K562 (cell line): ENCODE measurements around the gene FAM118B. TPM values are rescaled to one million over a fixed set of nuclear protein-coding genes. Genes with fewer than 3 reads are reported as not detected.

Experiments
- C11orf30 ChIP-seq: fragments of 450-650 bp; IDR thresholded peaks from 2 replicates; pipeline ENCODE4 v1.6.1; 2016; ENCODE audit warnings: low read depth, mild to moderate bottlenecking
- ETV1 ChIP-seq: fragments of 450-650 bp; conservative IDR thresholded peaks from 2 replicates; pipeline ENCODE4 v1.6.1; 2016; ENCODE audit warnings: missing genetic modification characterization, control low read depth, low read depth, missing compliant biosample characterization
- HES1 ChIP-seq: fragments of 450-650 bp; IDR thresholded peaks from 2 replicates; pipeline ENCODE4 v1.6.1; 2016; ENCODE audit warnings: low read depth, mild to moderate bottlenecking, moderate library complexity
- HLTF ChIP-seq: fragments of 450-650 bp; IDR thresholded peaks from 2 replicates; pipeline ENCODE4 v1.6.1; 2016
- MTA3 ChIP-seq: fragments of 450-650 bp; formaldehyde crosslinking; IDR thresholded peaks from 2 replicates; pipeline ENCODE4 v1.6.1; 2017; ENCODE audit warnings: mild to moderate bottlenecking, borderline replicate concordance
- OTX1 ChIP-seq: fragments of 450-650 bp; formaldehyde crosslinking; IDR thresholded peaks from 2 replicates; pipeline ENCODE4 v1.4.0; 2022; ENCODE audit warnings: mild to moderate bottlenecking
- PCBP2 ChIP-seq: fragments of 200-400 bp; formaldehyde crosslinking; IDR thresholded peaks from 2 replicates; pipeline ENCODE4 v1.6.1; 2018; ENCODE audit warnings: low read length, low read depth, mild to moderate bottlenecking, moderate library complexity; ENCODE audit not compliant: poor library complexity, severe bottlenecking
- SRSF3 ChIP-seq: fragments of 200-400 bp; formaldehyde crosslinking; IDR thresholded peaks from 2 replicates; pipeline ENCODE4 v1.6.1; 2016; ENCODE audit warnings: mild to moderate bottlenecking, low read length, moderate library complexity; ENCODE audit not compliant: insufficient read depth
- SRSF7 ChIP-seq: fragments of 200-400 bp; formaldehyde crosslinking; optimal IDR thresholded peaks from 2 replicates; pipeline ENCODE3; 2017; ENCODE audit warnings: mild to moderate bottlenecking, low read depth, low read length
- SRSF9 ChIP-seq: fragments of 200-400 bp; formaldehyde crosslinking; IDR thresholded peaks from 2 replicates; pipeline ENCODE4 v1.6.1; 2017; ENCODE audit warnings: low read depth, low read length, borderline replicate concordance
- ZBTB5 ChIP-seq: fragments of 450-650 bp; IDR thresholded peaks from 2 replicates; pipeline ENCODE4 v1.6.1; 2017; ENCODE audit warnings: antibody characterized with exemption
- ZNF124 ChIP-seq: sonication (generic); formaldehyde crosslinking; IDR thresholded peaks from 2 replicates; pipeline ENCODE4 v1.8.1; 2022; ENCODE audit warnings: missing genetic modification reagents
- ZNF134 ChIP-seq: fragments of 250-450 bp; sonication (Bioruptor Pico); conservative IDR thresholded peaks from 2 replicates; pipeline ENCODE4 v1.4.0; 2020
- ZNF436 ChIP-seq: fragments of 250-450, 450-650 bp; sonication (Bioruptor Pico); formaldehyde crosslinking; IDR thresholded peaks from 2 replicates; pipeline ENCODE4 v1.7.0; 2020; ENCODE audit warnings: mild to moderate bottlenecking
- polyA plus RNA-seq, 8 experiments: library from polyadenylated mRNA; depleted of rRNA in 4 of 8; stranded (reverse) in 5 of 8; unstranded in 3 of 8; fragments of >200 nt; fragmentation: Nextera tagmentation in 2 of 8; fragmentation: Illumina TruSeq in 1 of 8; extraction: Ambion mirVana in 2 of 8; extraction: Trizol in 1 of 8; gene quantifications; 2 replicates each; pipeline versions ENCODE4 v1.2.1 to v1.2.3, GENCODE V29; 2011 to 2014; ENCODE audit warnings: inconsistent platforms in 1 of 8, missing spikeins in 1 of 8
- total RNA-seq, 7 experiments: library from RNA; depleted of rRNA in 6 of 7; stranded (reverse); fragments of >200 nt in 6 of 7; fragmentation: Illumina TruSeq in 2 of 7; extraction: Trizol in 2 of 7; gene quantifications; 2 replicates each; pipeline versions ENCODE4 v1.2.1 to v1.2.3, GENCODE V29; 2011 to 2021; ENCODE audit warnings: low replicate concordance in 1 of 7
- TF ChIP-seq, protein P1 (sequence below), 2 experiments: IDR thresholded peaks; 2 replicates each; pipeline ENCODE4 v1.6.1; 2012; ENCODE audit warnings: improper control_type of control experiment in 2 of 2, low read depth in 2 of 2, low read length in 2 of 2, borderline replicate concordance in 1 of 2
- TF ChIP-seq, protein P2 (sequence below): fragments of 200-800 bp; sonication (Bioruptor generic); IDR thresholded peaks from 2 replicates; pipeline ENCODE4 v1.6.1; 2017; ENCODE audit warnings: missing genetic modification characterization, missing compliant biosample characterization
- TF ChIP-seq, protein P3 (sequence below): fragments of 250-450 bp; sonication (Bioruptor Pico); IDR thresholded peaks from 2 replicates; pipeline ENCODE4 v1.4.0; 2020; ENCODE audit warnings: mild to moderate bottlenecking, moderate library complexity, borderline replicate concordance

The FAM118B gene
- total and polyA plus RNA-seq, 9 of the 15 experiments (the other 6 are each of a cell fraction or from before 2014, with no cell fraction given): 12.0 to 49.0 (median 22.1) TPM

DNA sequence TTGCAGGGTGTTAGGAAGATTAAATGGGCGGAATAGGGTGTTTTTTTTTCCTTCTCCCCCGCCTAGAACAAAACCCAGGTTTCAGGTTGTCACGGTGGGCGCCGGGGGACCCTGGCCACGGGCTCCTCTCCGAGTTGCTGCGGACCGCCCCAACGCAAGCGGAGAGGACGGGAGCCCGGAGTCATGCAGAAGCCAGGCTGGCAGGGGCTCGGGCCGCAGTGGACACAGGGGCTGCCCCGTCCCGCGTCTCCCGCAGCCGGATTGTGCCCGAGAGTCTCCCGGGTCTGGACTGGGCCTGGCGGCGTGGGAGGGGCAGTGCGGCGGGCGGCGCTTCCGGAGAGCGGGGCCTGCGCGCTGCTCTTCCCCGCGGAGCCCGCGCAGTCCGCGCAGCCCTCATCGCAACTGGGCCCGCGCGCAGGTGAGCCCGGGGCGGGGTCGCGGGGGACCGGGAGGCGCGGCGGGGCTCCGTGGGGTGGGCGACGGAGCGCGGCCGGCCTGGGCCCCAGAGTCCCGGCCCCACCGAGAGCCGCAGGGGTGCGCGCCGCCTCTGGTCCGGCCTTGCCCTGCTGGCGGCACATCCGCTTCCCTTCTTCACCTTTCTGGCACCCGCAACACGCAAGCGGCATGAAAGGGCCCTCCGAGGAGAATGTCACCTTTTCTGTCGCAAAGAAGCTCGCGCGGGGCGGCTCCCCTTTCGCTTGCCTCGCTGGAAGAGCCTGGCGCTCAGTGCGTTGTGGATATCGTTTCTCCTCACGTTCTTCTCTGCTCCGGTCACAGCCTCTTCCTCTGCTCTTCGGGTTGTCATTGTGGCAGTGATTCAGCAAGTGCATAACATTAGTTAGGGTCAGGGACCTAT, 71.4 kb downstream of the FAM118B start, which contains the start of gene TIRAP (continued):
- TF ChIP-seq, protein P1, sequence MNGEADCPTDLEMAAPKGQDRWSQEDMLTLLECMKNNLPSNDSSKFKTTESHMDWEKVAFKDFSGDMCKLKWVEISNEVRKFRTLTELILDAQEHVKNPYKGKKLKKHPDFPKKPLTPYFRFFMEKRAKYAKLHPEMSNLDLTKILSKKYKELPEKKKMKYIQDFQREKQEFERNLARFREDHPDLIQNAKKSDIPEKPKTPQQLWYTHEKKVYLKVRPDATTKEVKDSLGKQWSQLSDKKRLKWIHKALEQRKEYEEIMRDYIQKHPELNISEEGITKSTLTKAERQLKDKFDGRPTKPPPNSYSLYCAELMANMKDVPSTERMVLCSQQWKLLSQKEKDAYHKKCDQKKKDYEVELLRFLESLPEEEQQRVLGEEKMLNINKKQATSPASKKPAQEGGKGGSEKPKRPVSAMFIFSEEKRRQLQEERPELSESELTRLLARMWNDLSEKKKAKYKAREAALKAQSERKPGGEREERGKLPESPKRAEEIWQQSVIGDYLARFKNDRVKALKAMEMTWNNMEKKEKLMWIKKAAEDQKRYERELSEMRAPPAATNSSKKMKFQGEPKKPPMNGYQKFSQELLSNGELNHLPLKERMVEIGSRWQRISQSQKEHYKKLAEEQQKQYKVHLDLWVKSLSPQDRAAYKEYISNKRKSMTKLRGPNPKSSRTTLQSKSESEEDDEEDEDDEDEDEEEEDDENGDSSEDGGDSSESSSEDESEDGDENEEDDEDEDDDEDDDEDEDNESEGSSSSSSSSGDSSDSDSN (IDR thresholded peaks at IDR 0.05; ENCODE audit: borderline replicate concordance in 1 of 2, low read depth in 2 of 2, low read length in 2 of 2): peak; percentile 73 to 77; a peak in 2 of 4 replicates
- TF ChIP-seq SRSF3 (no peak), MTA3 (no peak), ZNF436 (CRISPR knock-in tag) (no peak), OTX1 (CRISPR knock-in tag) (0 out of 2 replicates have a peak, but pooled peaks have one; percentile 52), SRSF9 (no peak), HLTF (no peak), ZNF134 (no peak), PCBP2 (no peak), HES1 (no peak), ETV1 (peak; percentile 58), C11orf30 (peak; percentile 85), SRSF7 (no peak), ZNF124 (CRISPR knock-in tag) (no peak), ZBTB5 (no peak)
- TF ChIP-seq, protein P2, sequence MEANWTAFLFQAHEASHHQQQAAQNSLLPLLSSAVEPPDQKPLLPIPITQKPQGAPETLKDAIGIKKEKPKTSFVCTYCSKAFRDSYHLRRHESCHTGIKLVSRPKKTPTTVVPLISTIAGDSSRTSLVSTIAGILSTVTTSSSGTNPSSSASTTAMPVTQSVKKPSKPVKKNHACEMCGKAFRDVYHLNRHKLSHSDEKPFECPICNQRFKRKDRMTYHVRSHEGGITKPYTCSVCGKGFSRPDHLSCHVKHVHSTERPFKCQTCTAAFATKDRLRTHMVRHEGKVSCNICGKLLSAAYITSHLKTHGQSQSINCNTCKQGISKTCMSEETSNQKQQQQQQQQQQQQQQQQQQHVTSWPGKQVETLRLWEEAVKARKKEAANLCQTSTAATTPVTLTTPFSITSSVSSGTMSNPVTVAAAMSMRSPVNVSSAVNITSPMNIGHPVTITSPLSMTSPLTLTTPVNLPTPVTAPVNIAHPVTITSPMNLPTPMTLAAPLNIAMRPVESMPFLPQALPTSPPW (CRISPR knock-in tag): peak; percentile 61; the same call in 1 of the 2 replicates
- TF ChIP-seq, protein P3, sequence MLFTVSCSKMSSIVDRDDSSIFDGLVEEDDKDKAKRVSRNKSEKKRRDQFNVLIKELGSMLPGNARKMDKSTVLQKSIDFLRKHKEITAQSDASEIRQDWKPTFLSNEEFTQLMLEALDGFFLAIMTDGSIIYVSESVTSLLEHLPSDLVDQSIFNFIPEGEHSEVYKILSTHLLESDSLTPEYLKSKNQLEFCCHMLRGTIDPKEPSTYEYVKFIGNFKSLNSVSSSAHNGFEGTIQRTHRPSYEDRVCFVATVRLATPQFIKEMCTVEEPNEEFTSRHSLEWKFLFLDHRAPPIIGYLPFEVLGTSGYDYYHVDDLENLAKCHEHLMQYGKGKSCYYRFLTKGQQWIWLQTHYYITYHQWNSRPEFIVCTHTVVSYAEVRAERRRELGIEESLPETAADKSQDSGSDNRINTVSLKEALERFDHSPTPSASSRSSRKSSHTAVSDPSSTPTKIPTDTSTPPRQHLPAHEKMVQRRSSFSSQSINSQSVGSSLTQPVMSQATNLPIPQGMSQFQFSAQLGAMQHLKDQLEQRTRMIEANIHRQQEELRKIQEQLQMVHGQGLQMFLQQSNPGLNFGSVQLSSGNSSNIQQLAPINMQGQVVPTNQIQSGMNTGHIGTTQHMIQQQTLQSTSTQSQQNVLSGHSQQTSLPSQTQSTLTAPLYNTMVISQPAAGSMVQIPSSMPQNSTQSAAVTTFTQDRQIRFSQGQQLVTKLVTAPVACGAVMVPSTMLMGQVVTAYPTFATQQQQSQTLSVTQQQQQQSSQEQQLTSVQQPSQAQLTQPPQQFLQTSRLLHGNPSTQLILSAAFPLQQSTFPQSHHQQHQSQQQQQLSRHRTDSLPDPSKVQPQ: no peak
